Colonic mucosa (tissue), 4 donors: ENCODE measurements around the gene EMC6. TPM values are rescaled to one million over a fixed set of nuclear protein-coding genes. Genes with fewer than 3 reads are reported as not detected.
A peak's percentile ranks its signal among the peaks of the same experiment; 100 is the strongest.

Experiments
- DNase-seq: peaks from one replicate; pipeline ENCODE4 v3.0.0-alpha.2; 2020
- H3K27ac ChIP-seq: fragments of 200-600 bp; one replicate; pipeline ENCODE4 v1.8.0; 2021
- H3K27me3 ChIP-seq: fragments of 200-600 bp; one replicate; pipeline ENCODE4 v1.8.0; 2021
- H3K36me3 ChIP-seq: fragments of 200-600 bp; one replicate; pipeline ENCODE4 v1.8.0; 2021
- H3K4me1 ChIP-seq: fragments of 200-600 bp; one replicate; pipeline ENCODE4 v1.8.0; 2021; ENCODE audit warnings: mild to moderate bottlenecking
- H3K4me3 ChIP-seq: fragments of 200-600 bp; one replicate; pipeline ENCODE4 v1.8.0; 2021
- H3K9ac ChIP-seq, 2 donors: one replicate each; pipeline ENCODE4 v1.7.0; 2013; ENCODE audit warnings: control low read depth in 2 of 2, low read depth in 2 of 2, low read length in 2 of 2
- H3K9me3 ChIP-seq: fragments of 200-600 bp; one replicate; pipeline ENCODE4 v1.8.0; 2021
- intact Hi-C: fragments of 100-400 bp; cut with DNase I; formaldehyde crosslinking; loops from one replicate; pipeline ENCODE4 v1.14.1; 2022
- total RNA-seq, 2 donors: library from RNA; stranded (reverse); fragmentation: NEBNext Ultra II Directional in 1 of 2; extraction: Animal tissue kit (Norgen Biotek cat#: 25700) in 1 of 2; gene quantifications; one replicate each; pipeline ENCODE4 v1.2.1, GENCODE V29; 2021
- TF ChIP-seq, protein P1 (sequence below): fragments of 200-600 bp; IDR thresholded peaks from one replicate; pipeline ENCODE4 v1.8.0; 2022; ENCODE audit warnings: antibody characterized with exemption, mild to moderate bottlenecking
- donor health status: healthy.
- donor health status: DM: no; HTN: no; CAD: no.
- donor health status: DM: no; HTN: no; CAD: no.

Gene EMC6
- total RNA-seq, 2 donors from 2014 or later: 38.1 to 61.2 TPM

DNA sequence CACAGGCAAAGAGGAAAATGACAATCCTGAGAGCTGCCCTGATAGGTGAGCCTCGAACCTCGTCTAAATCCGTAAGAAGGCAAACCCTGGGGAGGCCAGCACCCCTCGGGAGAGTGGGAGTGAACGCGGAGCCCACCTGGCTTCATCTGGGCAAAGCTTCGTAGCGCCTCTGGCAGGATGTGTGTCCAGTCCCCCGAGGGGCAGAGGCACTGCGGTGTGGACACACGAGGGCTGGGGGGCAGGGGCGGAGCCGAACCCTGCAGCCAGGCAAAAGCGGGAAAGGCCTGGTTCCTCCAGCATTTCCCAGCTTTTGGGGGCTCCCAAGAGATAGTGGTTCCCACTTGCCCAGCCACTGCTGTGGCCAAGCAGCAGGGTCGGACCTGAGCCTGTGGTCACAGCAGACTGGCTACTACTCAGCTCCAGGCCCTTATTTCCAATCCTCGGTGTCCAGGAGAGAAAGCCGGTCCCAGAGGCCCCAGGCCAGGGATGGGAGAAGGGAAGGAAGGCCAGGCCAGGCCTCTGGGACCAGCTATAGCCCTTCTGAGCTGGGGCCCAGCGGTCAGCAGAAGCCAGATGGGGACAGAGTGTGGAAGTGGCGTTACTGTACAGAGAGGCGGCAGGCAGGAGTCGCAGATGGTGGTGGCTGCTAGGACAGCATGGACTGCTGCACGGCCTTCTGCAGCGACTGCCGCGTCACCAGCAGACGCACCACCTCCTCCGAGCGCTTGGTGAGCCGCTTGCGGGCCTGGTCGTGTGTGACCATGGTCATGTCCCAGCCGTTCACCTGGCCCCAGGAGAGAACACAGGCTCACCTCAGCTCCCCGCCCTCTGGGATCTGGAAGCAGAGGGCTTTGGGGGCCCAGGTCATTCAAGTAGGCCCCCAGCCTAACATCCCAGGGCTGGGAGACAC lies 5.3 kb upstream of the EMC6 start:
- TF ChIP-seq, protein P1, sequence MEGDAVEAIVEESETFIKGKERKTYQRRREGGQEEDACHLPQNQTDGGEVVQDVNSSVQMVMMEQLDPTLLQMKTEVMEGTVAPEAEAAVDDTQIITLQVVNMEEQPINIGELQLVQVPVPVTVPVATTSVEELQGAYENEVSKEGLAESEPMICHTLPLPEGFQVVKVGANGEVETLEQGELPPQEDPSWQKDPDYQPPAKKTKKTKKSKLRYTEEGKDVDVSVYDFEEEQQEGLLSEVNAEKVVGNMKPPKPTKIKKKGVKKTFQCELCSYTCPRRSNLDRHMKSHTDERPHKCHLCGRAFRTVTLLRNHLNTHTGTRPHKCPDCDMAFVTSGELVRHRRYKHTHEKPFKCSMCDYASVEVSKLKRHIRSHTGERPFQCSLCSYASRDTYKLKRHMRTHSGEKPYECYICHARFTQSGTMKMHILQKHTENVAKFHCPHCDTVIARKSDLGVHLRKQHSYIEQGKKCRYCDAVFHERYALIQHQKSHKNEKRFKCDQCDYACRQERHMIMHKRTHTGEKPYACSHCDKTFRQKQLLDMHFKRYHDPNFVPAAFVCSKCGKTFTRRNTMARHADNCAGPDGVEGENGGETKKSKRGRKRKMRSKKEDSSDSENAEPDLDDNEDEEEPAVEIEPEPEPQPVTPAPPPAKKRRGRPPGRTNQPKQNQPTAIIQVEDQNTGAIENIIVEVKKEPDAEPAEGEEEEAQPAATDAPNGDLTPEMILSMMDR: no peak
- Histone ChIP-seq H3K4me3 (no peak overlapping the region), H3K9ac (no peak overlapping the region), H3K27ac (no peak overlapping the region), H3K9me3 (no peaks in the 10 kb centered on the region), H3K27me3 (no peaks in the 10 kb centered on the region), H3K36me3 (peaks cover 7% of the 10 kb centered on the region), H3K4me1 (peaks cover 7% of the 10 kb centered on the region)
- intact Hi-C loops: no loop called here
- no peak for DNase-seq

DNA sequence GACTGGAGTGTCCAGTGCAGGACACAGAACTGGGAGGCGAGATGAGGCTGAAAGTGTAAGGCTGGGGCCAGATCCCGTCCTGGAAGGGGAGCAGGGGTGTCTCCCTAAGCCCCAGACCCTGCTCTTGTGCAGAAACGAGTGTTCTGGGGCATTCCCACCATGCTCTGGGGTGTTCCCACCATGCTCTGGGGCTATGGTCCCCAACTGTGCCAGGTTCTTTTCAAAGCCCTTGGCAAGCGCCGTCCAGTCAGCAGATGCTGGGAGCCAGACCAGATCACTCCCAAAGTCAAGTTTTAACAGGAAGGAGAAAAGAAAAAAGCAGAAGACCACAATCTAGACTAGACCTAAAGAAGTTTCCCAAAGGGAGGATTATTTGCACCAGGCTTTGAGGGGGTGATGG lies 2.8 kb upstream of the EMC6 start:
- Histone ChIP-seq H3K9ac (no peak overlapping the region), H3K4me3 (no peak overlapping the region), H3K9me3 (no peaks in the 10 kb centered on the region), H3K4me1 (peaks cover 14% of the 10 kb centered on the region), H3K36me3 (peaks cover 7% of the 10 kb centered on the region), H3K27me3 (no peaks in the 10 kb centered on the region), H3K27ac (no peak overlapping the region)
- intact Hi-C loops: no loop called here
- DNase-seq: no peak
- TF ChIP-seq, protein P1: no peak

DNA sequence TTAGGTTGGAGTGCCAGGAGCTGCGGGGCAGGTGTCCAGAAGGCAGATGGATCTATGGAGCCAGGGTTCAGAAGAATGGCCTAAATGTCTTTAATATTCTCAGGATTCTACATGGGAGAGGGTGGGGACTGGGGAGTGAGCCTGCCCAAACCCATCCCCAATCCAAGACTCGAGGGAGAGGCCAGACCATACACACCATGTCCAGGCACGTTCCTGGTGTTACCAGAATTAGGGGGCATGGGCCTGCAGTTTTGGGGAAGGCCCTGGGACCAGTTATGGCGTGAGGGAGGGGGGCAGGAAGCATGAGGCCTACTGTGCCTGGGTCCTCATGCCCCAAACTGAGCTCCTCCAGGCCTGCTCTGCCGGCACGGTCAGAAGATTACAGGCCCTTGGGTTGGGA lies 2.1 kb upstream of the EMC6 start:
- Histone ChIP-seq H3K9ac (peak overlapping the region; percentile 50 to 66), H3K27me3 (no peaks in the 10 kb centered on the region), H3K36me3 (peaks cover 7% of the 10 kb centered on the region), H3K4me1 (peaks cover 14% of the 10 kb centered on the region), H3K9me3 (no peaks in the 10 kb centered on the region), H3K4me3 (no peak overlapping the region), H3K27ac (no peak overlapping the region)
- TF ChIP-seq, protein P1: no peak
- intact Hi-C loops: no loop called here
- no peak for DNase-seq

DNA sequence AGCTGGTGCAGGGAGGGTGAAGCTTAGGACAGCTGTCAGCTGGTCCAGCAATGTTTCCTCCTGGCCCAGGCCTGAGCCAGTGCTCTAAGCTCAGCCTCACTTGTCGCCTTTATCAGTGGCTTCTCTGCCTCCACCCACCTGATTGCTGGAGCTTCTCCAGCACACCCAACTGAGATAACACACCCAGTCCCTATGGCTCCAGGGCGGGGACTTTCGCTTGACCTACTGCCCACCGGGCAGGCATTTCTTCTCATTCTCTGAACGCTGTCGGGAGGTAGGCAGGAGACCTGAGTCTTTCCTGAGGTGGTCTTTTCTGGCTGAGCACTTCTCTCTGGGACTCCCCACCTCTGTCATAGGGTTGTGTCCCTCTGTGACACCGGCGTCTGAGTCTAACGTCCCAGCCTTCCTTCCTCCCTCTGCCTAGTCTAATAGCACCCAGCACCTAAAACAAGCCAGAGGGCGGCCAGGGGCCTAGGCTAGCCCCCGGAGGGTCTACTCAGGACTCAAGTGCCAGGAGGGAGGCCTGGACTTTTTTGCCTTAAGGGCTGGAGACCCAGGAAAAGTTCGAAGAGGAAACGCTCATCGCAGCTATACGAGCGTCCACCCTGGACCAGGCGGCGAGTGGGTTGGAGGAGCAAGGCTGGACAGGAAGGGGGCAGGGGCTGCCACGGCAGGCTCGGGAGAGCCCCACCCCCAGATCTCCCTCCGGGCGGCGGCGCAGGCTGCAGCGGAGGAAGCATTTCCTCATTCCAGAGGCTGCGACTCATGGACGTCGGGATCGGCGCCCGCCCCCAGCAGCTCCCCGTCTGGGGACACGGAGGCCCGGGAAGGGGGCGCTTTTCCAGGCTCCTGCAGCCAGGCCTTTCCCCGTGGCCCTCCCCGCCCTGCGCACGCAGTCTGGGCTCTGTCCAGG lies 990 bp upstream of the EMC6 start:
- TF ChIP-seq, protein P1: no peak
- Histone ChIP-seq H3K4me3 (peak overlapping the region; percentile 92), H3K9me3 (no peaks in the 10 kb centered on the region), H3K27me3 (no peaks in the 10 kb centered on the region), H3K27ac (peak overlapping the region; percentile 97), H3K4me1 (peaks cover 14% of the 10 kb centered on the region), H3K36me3 (peaks cover 7% of the 10 kb centered on the region), H3K9ac (peak overlapping the region; percentile 93 to 99)
- intact Hi-C loops: no loop called here
- DNase-seq: peak; percentile 92

DNA sequence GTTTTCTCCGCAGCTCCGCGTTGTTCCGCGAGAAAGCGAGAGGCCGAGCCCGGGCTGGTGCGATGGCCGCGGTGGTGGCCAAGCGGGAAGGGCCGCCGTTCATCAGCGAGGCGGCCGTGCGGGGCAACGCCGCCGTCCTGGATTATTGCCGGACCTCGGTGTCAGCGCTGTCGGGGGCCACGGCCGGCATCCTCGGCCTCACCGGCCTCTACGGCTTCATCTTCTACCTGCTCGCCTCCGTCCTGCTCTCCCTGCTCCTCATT lies 404 bp downstream of the EMC6 start:
- H3K36me3 ChIP-seq: peaks cover 7% of the 10 kb centered on the region
- H3K27ac ChIP-seq: peak overlapping the region; percentile 60
- peak overlapping the region; percentile 92 for H3K4me3 ChIP-seq
- no peaks in the 10 kb centered on the region for H3K27me3 ChIP-seq
- intact Hi-C loops: no loop called here
- H3K4me1 ChIP-seq: peaks cover 14% of the 10 kb centered on the region
- peak overlapping the region; percentile 93 to 99 for H3K9ac ChIP-seq
- no peaks in the 10 kb centered on the region for H3K9me3 ChIP-seq
- TF ChIP-seq, protein P1: no peak
- no peak for DNase-seq
